Astrocyte (in vitro differentiated cells and primary cell): ENCODE data around the gene NDST3. TPM values are rescaled to one million over a fixed set of nuclear protein-coding genes. Genes with fewer than 3 reads are reported as not detected.

ENCODE experiments used
- DNase-seq: peaks from one replicate; pipeline ENCODE4 v3.0.0-alpha.2; 2010; ENCODE audit warnings: low read depth
- FAIRE-seq: peaks from 2 replicates; lab custom pipeline; 2011; peaks lifted over from hg19 to GRCh38; lab: Jason Lieb, UNC
- H2AFZ ChIP-seq: 2 replicates; pipeline ENCODE4 v1.6.0; 2012; ENCODE audit warnings: low read depth, low read length, inconsistent platforms
- H3K27ac ChIP-seq: 2 replicates; pipeline ENCODE4 v1.5.1; 2011; ENCODE audit warnings: low read depth, low read length, inconsistent platforms
- H3K27me3 ChIP-seq: 2 replicates; pipeline ENCODE4 v1.6.0; 2011; ENCODE audit warnings: low read length, inconsistent platforms; ENCODE audit not compliant: insufficient read depth
- H3K36me3 ChIP-seq: 2 replicates; pipeline ENCODE4 v1.5.1; 2011; ENCODE audit warnings: low read length, inconsistent platforms; ENCODE audit not compliant: insufficient read depth
- H3K4me1 ChIP-seq: 2 replicates; pipeline ENCODE4 v1.5.1; 2011; ENCODE audit warnings: low read length, inconsistent platforms; ENCODE audit not compliant: insufficient read depth
- H3K4me2 ChIP-seq: 2 replicates; pipeline ENCODE4 v1.6.0; 2012; ENCODE audit warnings: low read length, inconsistent platforms
- H3K4me3 ChIP-seq: 2 replicates; pipeline ENCODE4 v1.5.1; 2011; ENCODE audit warnings: low read depth, mild to moderate bottlenecking, low read length, inconsistent platforms; ENCODE audit not compliant: insufficient read depth
- H3K79me2 ChIP-seq: 2 replicates; pipeline ENCODE4 v1.6.0; 2012; ENCODE audit warnings: mild to moderate bottlenecking, low read length, inconsistent platforms; ENCODE audit not compliant: insufficient read depth
- H3K9ac ChIP-seq: 2 replicates; pipeline ENCODE4 v1.6.0; 2012; ENCODE audit warnings: mild to moderate bottlenecking, low read length, inconsistent platforms
- H3K9me3 ChIP-seq: 2 replicates; pipeline ENCODE4 v1.5.1; 2012; ENCODE audit warnings: low read depth, mild to moderate bottlenecking, low read length, inconsistent platforms; ENCODE audit not compliant: insufficient read depth
- H4K20me1 ChIP-seq: 2 replicates; pipeline ENCODE4 v1.6.0; 2012; ENCODE audit warnings: low read length, inconsistent platforms; ENCODE audit not compliant: insufficient read depth
- H3K27ac Mint-ChIP-seq: one replicate; pipeline ENCODE4 v1.8.0; 2021; ENCODE audit warnings: mild to moderate bottlenecking, mixed read lengths; ENCODE audit not compliant: unreplicated experiment
- H3K27me3 Mint-ChIP-seq: one replicate; pipeline ENCODE4 v1.8.0; 2021; ENCODE audit warnings: low read depth, mixed read lengths; ENCODE audit not compliant: unreplicated experiment
- H3K36me3 Mint-ChIP-seq: one replicate; pipeline ENCODE4 v1.8.0; 2021; ENCODE audit warnings: low read depth, mixed read lengths; ENCODE audit not compliant: unreplicated experiment
- H3K4me1 Mint-ChIP-seq: one replicate; pipeline ENCODE4 v1.8.0; 2021; ENCODE audit warnings: low read depth, mixed read lengths; ENCODE audit not compliant: unreplicated experiment
- H3K4me3 Mint-ChIP-seq: one replicate; pipeline ENCODE4 v1.8.0; 2021; ENCODE audit warnings: mild to moderate bottlenecking, moderate library complexity, mixed read lengths; ENCODE audit not compliant: unreplicated experiment
- H3K9me3 Mint-ChIP-seq: one replicate; pipeline ENCODE4 v1.8.0; 2021; ENCODE audit warnings: mild to moderate bottlenecking, mixed read lengths; ENCODE audit not compliant: unreplicated experiment
- CTCF ChIP-seq: IDR thresholded peaks from 2 replicates; pipeline ENCODE4 v1.5.1; 2011; ENCODE audit warnings: low read depth, mild to moderate bottlenecking, inconsistent platforms, low read length, moderate library complexity; ENCODE audit not compliant: insufficient read depth
- EZH2 ChIP-seq: IDR thresholded peaks from 2 replicates; pipeline ENCODE4 v1.6.1; 2012; ENCODE audit warnings: mild to moderate bottlenecking, low read length, inconsistent platforms; ENCODE audit not compliant: insufficient read depth
- total RNA-seq: library from RNA; stranded (reverse); gene quantifications from 2 replicates; pipeline ENCODE4 v1.2.1, GENCODE V29; 2021

NDST3 gene
- total RNA-seq, 1 donor from 2014 or later: 0.57 TPM

GRCh38 chr4:118113220-118113619, 78.9 kb downstream of the NDST3 start:
- H3K4me2 ChIP-seq: no peak overlapping the region
- no peak for TF ChIP-seq EZH2
- no peak for TF ChIP-seq CTCF

GRCh38 chr4:118114720-118115119, 80.4 kb downstream of the NDST3 start:
- Mint-ChIP-seq H3K36me3 (no peaks in the 10 kb centered on the region), H3K4me1 (peaks cover 1% of the 10 kb centered on the region), H3K4me3 (no peak overlapping the region), H3K27me3 (peaks cover 2% of the 10 kb centered on the region), H3K9me3 (peaks cover 4% of the 10 kb centered on the region), H3K27ac (no peak overlapping the region)
- no peaks in the 10 kb centered on the region for H4K20me1 ChIP-seq
- FAIRE-seq (no peak), DNase-seq (no peak)
- H3K4me1 ChIP-seq: no peaks in the 10 kb centered on the region
- no peak overlapping the region for H3K4me2 ChIP-seq
- TF ChIP-seq EZH2 (no peak), CTCF (no peak)
- no peak overlapping the region for H2AFZ ChIP-seq
- H3K27me3 ChIP-seq: no peaks in the 10 kb centered on the region
- no peaks in the 10 kb centered on the region for H3K79me2 ChIP-seq
- no peaks in the 10 kb centered on the region for H3K36me3 ChIP-seq
- no peaks in the 10 kb centered on the region for H3K9me3 ChIP-seq
- no peak overlapping the region for H3K9ac ChIP-seq
- H3K4me3 ChIP-seq: no peak overlapping the region
- H3K27ac ChIP-seq: no peak overlapping the region

More at GRCh38 chr4:118113220-118113619, 78.9 kb downstream of the NDST3 start:
- Histone ChIP-seq H3K9ac (no peak overlapping the region), H3K27me3 (no peaks in the 10 kb centered on the region), H3K36me3 (no peaks in the 10 kb centered on the region), H3K27ac (no peak overlapping the region), H2AFZ (no peak overlapping the region), H3K4me3 (no peak overlapping the region), H4K20me1 (no peaks in the 10 kb centered on the region), H3K4me1 (no peaks in the 10 kb centered on the region), H3K9me3 (no peaks in the 10 kb centered on the region), H3K79me2 (no peaks in the 10 kb centered on the region)
- Mint-ChIP-seq H3K9me3 (peaks cover 4% of the 10 kb centered on the region), H3K36me3 (no peaks in the 10 kb centered on the region), H3K27me3 (no peaks in the 10 kb centered on the region), H3K4me3 (no peak overlapping the region), H3K27ac (no peak overlapping the region), H3K4me1 (peaks cover 1% of the 10 kb centered on the region)
- FAIRE-seq (no peak), DNase-seq (no peak)

- Mint-ChIP-seq H3K27ac (no peak overlapping the region), H3K36me3 (no peaks in the 10 kb centered on the region), H3K4me1 (peaks cover 2% of the 10 kb centered on the region), H3K27me3 (peaks cover 4% of the 10 kb centered on the region), H3K4me3 (no peak overlapping the region), H3K9me3 (peaks cover 2% of the 10 kb centered on the region)
- DNase-seq (no peak), FAIRE-seq (no peak)
- Histone ChIP-seq H3K9me3 (no peaks in the 10 kb centered on the region), H2AFZ (no peak overlapping the region), H3K27me3 (peaks cover 3% of the 10 kb centered on the region), H3K36me3 (no peaks in the 10 kb centered on the region), H3K79me2 (no peaks in the 10 kb centered on the region), H3K27ac (no peak overlapping the region), H3K4me1 (no peaks in the 10 kb centered on the region), H3K4me3 (no peak overlapping the region), H3K4me2 (no peak overlapping the region), H3K9ac (no peak overlapping the region), H4K20me1 (no peaks in the 10 kb centered on the region)
- TF ChIP-seq EZH2 (no peak), CTCF (no peak)
Measured at GRCh38 chr4:118120120-118120760, 86.0 kb downstream of the NDST3 start.
